ENCODE results near the gene VWA8. TPM values are rescaled to one million over a fixed set of nuclear protein-coding genes. Genes with fewer than 3 reads are reported as not detected.

VWA8 gene
- total RNA-seq, 1 experiment from 2014 or later: 22.6 TPM

DNA sequence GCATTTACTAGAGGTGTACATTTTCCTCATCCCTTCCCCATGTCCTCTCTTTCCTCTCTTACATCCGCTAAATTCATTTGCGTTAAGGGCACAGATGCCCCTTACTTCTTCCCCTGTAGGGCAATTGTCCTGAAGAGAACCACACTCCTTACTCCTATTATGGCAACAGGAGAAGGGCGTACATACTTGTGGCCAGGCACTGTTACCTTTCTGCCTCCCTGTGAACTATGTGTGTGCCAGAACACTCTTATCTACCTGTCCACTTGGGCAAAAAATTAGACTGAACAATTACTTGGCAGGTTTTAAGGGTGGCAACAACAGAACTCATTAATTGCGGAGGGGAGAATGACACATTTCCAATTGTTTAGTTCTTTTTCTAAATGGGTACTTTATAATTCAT lies 351.1 kb downstream of the VWA8 start:
- no peak overlapping the region for H2AFZ ChIP-seq (ENCODE audit: low read depth, low read length, poor library complexity, severe bottlenecking)
- ChIA-PET POLR2A (no interaction called here), RAD21 (ENCODE audit: low non-redundant PET in 1 of 2, low total read pairs in 2 of 2, uncharacterized antibody in 2 of 2, unreplicated experiment in 2 of 2) (no interaction called here), CTCF (no interaction called here)
- H3K9me2 ChIP-seq (ENCODE audit: insufficient read depth): no peaks in the 10 kb centered on the region
- H4K20me1 ChIP-seq (ENCODE audit: insufficient read depth): no peaks in the 10 kb centered on the region
- no peaks in the 10 kb centered on the region for H3K27me3 ChIP-seq (ENCODE audit: insufficient read depth, low read length)
- H3K9ac ChIP-seq (ENCODE audit: low read length): no peak overlapping the region
- H3K4me3 ChIP-seq (replicated peaks in 1 of 2; ENCODE audit: low read depth in 1 of 2, low read length in 2 of 2): no peak overlapping the region
- no peak for TF ChIP-seq SRF (IDR thresholded peaks at IDR 0.05; ENCODE audit: low read depth)
- TF ChIP-seq FOSL1 (IDR thresholded peaks at IDR 0.05; ENCODE audit: low read depth): no peak
- TF ChIP-seq ZNF274 (IDR thresholded peaks at IDR 0.05; ENCODE audit: low read depth, low read length): no peak
- TF ChIP-seq, protein P1, sequence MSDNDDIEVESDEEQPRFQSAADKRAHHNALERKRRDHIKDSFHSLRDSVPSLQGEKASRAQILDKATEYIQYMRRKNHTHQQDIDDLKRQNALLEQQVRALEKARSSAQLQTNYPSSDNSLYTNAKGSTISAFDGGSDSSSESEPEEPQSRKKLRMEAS (IDR thresholded peaks at IDR 0.05): no peak
- TF ChIP-seq, protein P2, sequence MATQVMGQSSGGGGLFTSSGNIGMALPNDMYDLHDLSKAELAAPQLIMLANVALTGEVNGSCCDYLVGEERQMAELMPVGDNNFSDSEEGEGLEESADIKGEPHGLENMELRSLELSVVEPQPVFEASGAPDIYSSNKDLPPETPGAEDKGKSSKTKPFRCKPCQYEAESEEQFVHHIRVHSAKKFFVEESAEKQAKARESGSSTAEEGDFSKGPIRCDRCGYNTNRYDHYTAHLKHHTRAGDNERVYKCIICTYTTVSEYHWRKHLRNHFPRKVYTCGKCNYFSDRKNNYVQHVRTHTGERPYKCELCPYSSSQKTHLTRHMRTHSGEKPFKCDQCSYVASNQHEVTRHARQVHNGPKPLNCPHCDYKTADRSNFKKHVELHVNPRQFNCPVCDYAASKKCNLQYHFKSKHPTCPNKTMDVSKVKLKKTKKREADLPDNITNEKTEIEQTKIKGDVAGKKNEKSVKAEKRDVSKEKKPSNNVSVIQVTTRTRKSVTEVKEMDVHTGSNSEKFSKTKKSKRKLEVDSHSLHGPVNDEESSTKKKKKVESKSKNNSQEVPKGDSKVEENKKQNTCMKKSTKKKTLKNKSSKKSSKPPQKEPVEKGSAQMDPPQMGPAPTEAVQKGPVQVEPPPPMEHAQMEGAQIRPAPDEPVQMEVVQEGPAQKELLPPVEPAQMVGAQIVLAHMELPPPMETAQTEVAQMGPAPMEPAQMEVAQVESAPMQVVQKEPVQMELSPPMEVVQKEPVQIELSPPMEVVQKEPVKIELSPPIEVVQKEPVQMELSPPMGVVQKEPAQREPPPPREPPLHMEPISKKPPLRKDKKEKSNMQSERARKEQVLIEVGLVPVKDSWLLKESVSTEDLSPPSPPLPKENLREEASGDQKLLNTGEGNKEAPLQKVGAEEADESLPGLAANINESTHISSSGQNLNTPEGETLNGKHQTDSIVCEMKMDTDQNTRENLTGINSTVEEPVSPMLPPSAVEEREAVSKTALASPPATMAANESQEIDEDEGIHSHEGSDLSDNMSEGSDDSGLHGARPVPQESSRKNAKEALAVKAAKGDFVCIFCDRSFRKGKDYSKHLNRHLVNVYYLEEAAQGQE (IDR thresholded peaks at IDR 0.05; ENCODE audit: low read depth): no peak
- no peak for TF ChIP-seq EGR1 (IDR thresholded peaks at IDR 0.05; ENCODE audit: low read depth)
- TF ChIP-seq SIN3A (IDR thresholded peaks at IDR 0.05; ENCODE audit: low read depth): no peak
- TF ChIP-seq CEBPB (IDR thresholded peaks at IDR 0.05; ENCODE audit: low read depth): no peak
- no peak for TF ChIP-seq POLR2A (IDR thresholded peaks at IDR 0.05; ENCODE audit: borderline replicate concordance, extremely low read depth, insufficient read depth, insufficient read length)
- no peak for TF ChIP-seq EZH2 (IDR thresholded peaks at IDR 0.05)
- TF ChIP-seq POLR2AphosphoS5 (IDR thresholded peaks at IDR 0.05; ENCODE audit: low read depth, low read length): no peak
- no peak for TF ChIP-seq CBX3 (IDR thresholded peaks at IDR 0.05; ENCODE audit: low read depth)
- TF ChIP-seq, protein P3, sequence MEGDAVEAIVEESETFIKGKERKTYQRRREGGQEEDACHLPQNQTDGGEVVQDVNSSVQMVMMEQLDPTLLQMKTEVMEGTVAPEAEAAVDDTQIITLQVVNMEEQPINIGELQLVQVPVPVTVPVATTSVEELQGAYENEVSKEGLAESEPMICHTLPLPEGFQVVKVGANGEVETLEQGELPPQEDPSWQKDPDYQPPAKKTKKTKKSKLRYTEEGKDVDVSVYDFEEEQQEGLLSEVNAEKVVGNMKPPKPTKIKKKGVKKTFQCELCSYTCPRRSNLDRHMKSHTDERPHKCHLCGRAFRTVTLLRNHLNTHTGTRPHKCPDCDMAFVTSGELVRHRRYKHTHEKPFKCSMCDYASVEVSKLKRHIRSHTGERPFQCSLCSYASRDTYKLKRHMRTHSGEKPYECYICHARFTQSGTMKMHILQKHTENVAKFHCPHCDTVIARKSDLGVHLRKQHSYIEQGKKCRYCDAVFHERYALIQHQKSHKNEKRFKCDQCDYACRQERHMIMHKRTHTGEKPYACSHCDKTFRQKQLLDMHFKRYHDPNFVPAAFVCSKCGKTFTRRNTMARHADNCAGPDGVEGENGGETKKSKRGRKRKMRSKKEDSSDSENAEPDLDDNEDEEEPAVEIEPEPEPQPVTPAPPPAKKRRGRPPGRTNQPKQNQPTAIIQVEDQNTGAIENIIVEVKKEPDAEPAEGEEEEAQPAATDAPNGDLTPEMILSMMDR (IDR thresholded peaks at IDR 0.05 in 2 of 3, conservative IDR thresholded peaks at IDR 0.05 in 1 of 3; ENCODE audit: borderline replicate concordance in 1 of 3, insufficient read depth in 1 of 3, low read depth in 2 of 3, low read length in 2 of 3): no peak
- TF ChIP-seq, protein P4, sequence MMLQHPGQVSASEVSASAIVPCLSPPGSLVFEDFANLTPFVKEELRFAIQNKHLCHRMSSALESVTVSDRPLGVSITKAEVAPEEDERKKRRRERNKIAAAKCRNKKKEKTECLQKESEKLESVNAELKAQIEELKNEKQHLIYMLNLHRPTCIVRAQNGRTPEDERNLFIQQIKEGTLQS (IDR thresholded peaks at IDR 0.05): no peak
- no peak for TF ChIP-seq JUND (IDR thresholded peaks at IDR 0.05)
- TF ChIP-seq EZH2phosphoT487 (IDR thresholded peaks at IDR 0.05; ENCODE audit: borderline replicate concordance): no peak
- no peak for TF ChIP-seq ELF1 (IDR thresholded peaks at IDR 0.05; ENCODE audit: borderline replicate concordance, low read depth)
- intact Hi-C loops (cut with micrococcal nuclease): no loop called here
- ATAC-seq (no peak), DNase-seq (ENCODE audit: low read depth, low spot score) (no peak)
- H3K79me2 ChIP-seq (ENCODE audit: insufficient read depth, low read length): no peaks in the 10 kb centered on the region
- no peaks in the 10 kb centered on the region; a peak in 1 of 4 replicates for H3K36me3 ChIP-seq (ENCODE audit: control insufficient read depth in 1 of 2, insufficient read depth in 2 of 2, low read length in 2 of 2)
- H3K9me3 ChIP-seq (ENCODE audit: control insufficient read depth in 1 of 2, insufficient read depth in 1 of 2, low read depth in 1 of 2, low read length in 2 of 2): no peaks in the 10 kb centered on the region
- peaks cover 26 to 29% of the 10 kb centered on the region in 2 experiments for H3K4me1 ChIP-seq (ENCODE audit: control insufficient read depth in 1 of 2, insufficient read depth in 2 of 2, low read length in 2 of 2)
- no TSS peak for BruUV-seq (replicated peaks)
- no peak overlapping the region for H3K4me2 ChIP-seq (ENCODE audit: low read length)
- no peak overlapping the region for H3K27ac ChIP-seq (ENCODE audit: low read depth, low read length)

Measured in HCT116 (cell line).